ENCODE measurements around the gene NUTM2G. TPM values are rescaled to one million over a fixed set of nuclear protein-coding genes. Genes with fewer than 3 reads are reported as not detected.
"Not testable (repeated sequence)": the region's sequence is repeated elsewhere in the genome, so short reads cannot be mapped to it uniquely, and the experiment has no call there.

The NUTM2G gene
- total and polyA plus RNA-seq, 2 donors (not counting 1 experiment from before 2014, with no cell fraction given): not detected

- H2AFZ ChIP-seq (ENCODE audit: low read length); DNase-seq (ENCODE audit: low read depth in 2 of 2); H3K27ac ChIP-seq (ENCODE audit: insufficient read depth, low read length); H3K9ac ChIP-seq (ENCODE audit: insufficient read depth, low read length); H3K4me3 ChIP-seq (replicated peaks in 1 of 4; ENCODE audit: control extremely low read depth in 1 of 4, insufficient read depth in 1 of 4, low read depth in 3 of 4, low read length in 4 of 4); H3K4me2 ChIP-seq (ENCODE audit: extremely low read depth, insufficient read depth, low read length); H3K27me3 ChIP-seq (ENCODE audit: control insufficient read depth, insufficient read depth, low read length); H3K36me3 ChIP-seq (ENCODE audit: control insufficient read depth, insufficient read depth, low read length); H3K4me1 ChIP-seq (ENCODE audit: control insufficient read depth, extremely low read depth, insufficient read depth, low read length); H3K79me2 ChIP-seq (ENCODE audit: control insufficient read depth, insufficient read depth, low read length); H3K9me3 ChIP-seq (ENCODE audit: control insufficient read depth, insufficient read depth, low read depth, low read length); H4K20me1 ChIP-seq (ENCODE audit: control insufficient read depth, extremely low read depth, insufficient read depth, low read length): not testable (repeated sequence)
Observed at GRCh38 chr9:96941628-96942027, 13.0 kb downstream of the NUTM2G start.

- not testable (repeated sequence) for H3K9me3 ChIP-seq (ENCODE audit: control insufficient read depth, insufficient read depth, low read depth, low read length); H3K4me1 ChIP-seq (ENCODE audit: control insufficient read depth, extremely low read depth, insufficient read depth, low read length)
Observed at GRCh38 chr9:96942181-96942580, 13.5 kb downstream of the NUTM2G start.

DNA sequence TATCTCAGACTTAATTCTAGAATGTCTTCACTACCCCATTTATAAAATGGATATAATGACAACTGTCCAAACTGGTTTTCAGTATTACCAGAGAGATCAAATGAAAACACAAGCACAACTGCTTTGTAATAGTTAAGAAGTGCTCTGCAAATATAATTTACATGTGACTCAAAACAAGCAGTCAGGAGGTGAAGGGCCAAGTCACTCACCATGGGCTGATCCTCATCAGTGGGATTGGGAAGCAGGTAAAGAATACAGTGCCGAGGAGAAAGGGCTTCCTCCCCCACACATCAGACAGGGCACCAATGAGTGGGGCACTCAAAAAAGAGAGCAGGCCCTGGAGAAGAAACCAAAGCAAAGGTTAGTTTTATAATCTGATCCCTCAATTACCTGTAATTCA is 20.7 kb downstream of the NUTM2G start:
- H2AFZ ChIP-seq (ENCODE audit: low read length); H3K4me3 ChIP-seq (replicated peaks in 1 of 4; ENCODE audit: control extremely low read depth in 1 of 4, insufficient read depth in 1 of 4, low read depth in 3 of 4, low read length in 4 of 4); H3K27ac ChIP-seq (ENCODE audit: insufficient read depth, low read length); DNase-seq (ENCODE audit: low read depth in 2 of 2); H3K9me3 ChIP-seq (ENCODE audit: control insufficient read depth, insufficient read depth, low read depth, low read length); H3K4me2 ChIP-seq (ENCODE audit: extremely low read depth, insufficient read depth, low read length); H3K36me3 ChIP-seq (ENCODE audit: control insufficient read depth, insufficient read depth, low read length); H3K79me2 ChIP-seq (ENCODE audit: control insufficient read depth, insufficient read depth, low read length); H3K9ac ChIP-seq (ENCODE audit: insufficient read depth, low read length); H4K20me1 ChIP-seq (ENCODE audit: control insufficient read depth, extremely low read depth, insufficient read depth, low read length); H3K4me1 ChIP-seq (ENCODE audit: control insufficient read depth, extremely low read depth, insufficient read depth, low read length); H3K27me3 ChIP-seq (ENCODE audit: control insufficient read depth, insufficient read depth, low read length): not testable (repeated sequence)

More at GRCh38 chr9:96942181-96942580, 13.5 kb downstream of the NUTM2G start:
- not testable (repeated sequence) for H3K36me3 ChIP-seq (ENCODE audit: control insufficient read depth, insufficient read depth, low read length); H3K79me2 ChIP-seq (ENCODE audit: control insufficient read depth, insufficient read depth, low read length); H3K9ac ChIP-seq (ENCODE audit: insufficient read depth, low read length); H3K4me3 ChIP-seq (replicated peaks in 1 of 4; ENCODE audit: control extremely low read depth in 1 of 4, insufficient read depth in 1 of 4, low read depth in 3 of 4, low read length in 4 of 4); H3K4me2 ChIP-seq (ENCODE audit: extremely low read depth, insufficient read depth, low read length); DNase-seq (ENCODE audit: low read depth in 2 of 2); H2AFZ ChIP-seq (ENCODE audit: low read length); H3K27ac ChIP-seq (ENCODE audit: insufficient read depth, low read length); H3K27me3 ChIP-seq (ENCODE audit: control insufficient read depth, insufficient read depth, low read length); H4K20me1 ChIP-seq (ENCODE audit: control insufficient read depth, extremely low read depth, insufficient read depth, low read length)

DNA sequence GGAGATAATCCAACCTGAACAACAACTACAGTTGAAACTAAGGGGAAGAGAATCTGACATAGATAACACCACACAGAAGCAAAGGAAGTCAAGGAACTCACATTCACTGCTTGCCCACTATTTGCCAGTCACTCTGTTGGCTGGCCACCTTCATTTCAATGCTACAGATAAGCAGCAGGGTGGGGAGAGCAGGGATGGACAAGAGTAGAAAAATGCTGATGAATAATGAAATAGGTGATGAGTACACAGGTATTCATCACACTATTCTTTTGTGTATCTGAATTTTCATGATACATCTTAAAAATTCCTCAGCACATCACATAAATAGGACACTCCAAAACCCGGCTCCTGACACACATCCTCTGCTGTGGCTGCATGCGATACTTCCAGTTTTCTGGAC is 21.9 kb downstream of the NUTM2G start:
- not testable (repeated sequence) for DNase-seq (ENCODE audit: low read depth in 2 of 2); H3K27me3 ChIP-seq (ENCODE audit: control insufficient read depth, insufficient read depth, low read length); H3K4me1 ChIP-seq (ENCODE audit: control insufficient read depth, extremely low read depth, insufficient read depth, low read length); H3K9me3 ChIP-seq (ENCODE audit: control insufficient read depth, insufficient read depth, low read depth, low read length); H2AFZ ChIP-seq (ENCODE audit: low read length); H3K9ac ChIP-seq (ENCODE audit: insufficient read depth, low read length); H3K79me2 ChIP-seq (ENCODE audit: control insufficient read depth, insufficient read depth, low read length); H3K4me3 ChIP-seq (replicated peaks in 1 of 4; ENCODE audit: control extremely low read depth in 1 of 4, insufficient read depth in 1 of 4, low read depth in 3 of 4, low read length in 4 of 4); H3K27ac ChIP-seq (ENCODE audit: insufficient read depth, low read length); H3K4me2 ChIP-seq (ENCODE audit: extremely low read depth, insufficient read depth, low read length); H3K36me3 ChIP-seq (ENCODE audit: control insufficient read depth, insufficient read depth, low read length); H4K20me1 ChIP-seq (ENCODE audit: control insufficient read depth, extremely low read depth, insufficient read depth, low read length)

DNA sequence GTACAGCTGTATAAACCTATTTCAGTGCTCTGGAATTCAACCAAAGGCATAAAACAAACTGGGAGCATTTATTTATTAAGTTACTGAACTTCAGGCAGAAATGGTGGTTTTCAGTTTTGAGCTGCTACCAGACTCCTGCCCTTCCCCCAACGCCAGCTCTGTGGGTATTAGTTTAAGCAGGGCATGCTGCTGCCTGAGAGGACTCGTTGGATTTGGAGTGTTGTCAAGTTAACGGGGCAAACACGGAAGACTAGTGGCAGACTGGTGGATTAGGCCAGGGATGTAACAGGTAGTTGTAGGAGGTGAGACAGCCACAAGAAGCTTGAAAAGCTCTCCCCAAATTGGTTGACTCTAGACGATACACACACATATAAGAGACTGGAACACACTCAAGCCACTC is 38.9 kb downstream of the NUTM2G start:
- H3K79me2 ChIP-seq (ENCODE audit: control insufficient read depth, insufficient read depth, low read length); H3K4me3 ChIP-seq (replicated peaks in 1 of 4; ENCODE audit: control extremely low read depth in 1 of 4, insufficient read depth in 1 of 4, low read depth in 3 of 4, low read length in 4 of 4); H3K9ac ChIP-seq (ENCODE audit: insufficient read depth, low read length); H3K4me1 ChIP-seq (ENCODE audit: control insufficient read depth, extremely low read depth, insufficient read depth, low read length); H2AFZ ChIP-seq (ENCODE audit: low read length); H4K20me1 ChIP-seq (ENCODE audit: control insufficient read depth, extremely low read depth, insufficient read depth, low read length); H3K27ac ChIP-seq (ENCODE audit: insufficient read depth, low read length); H3K9me3 ChIP-seq (ENCODE audit: control insufficient read depth, insufficient read depth, low read depth, low read length); H3K36me3 ChIP-seq (ENCODE audit: control insufficient read depth, insufficient read depth, low read length); H3K27me3 ChIP-seq (ENCODE audit: control insufficient read depth, insufficient read depth, low read length); H3K4me2 ChIP-seq (ENCODE audit: extremely low read depth, insufficient read depth, low read length); DNase-seq (ENCODE audit: low read depth in 2 of 2): not testable (repeated sequence)

- H3K4me2 ChIP-seq (ENCODE audit: extremely low read depth, insufficient read depth, low read length); H2AFZ ChIP-seq (ENCODE audit: low read length); H3K36me3 ChIP-seq (ENCODE audit: control insufficient read depth, insufficient read depth, low read length); H3K9me3 ChIP-seq (ENCODE audit: control insufficient read depth, insufficient read depth, low read depth, low read length); H3K27ac ChIP-seq (ENCODE audit: insufficient read depth, low read length); H3K4me3 ChIP-seq (replicated peaks in 1 of 4; ENCODE audit: control extremely low read depth in 1 of 4, insufficient read depth in 1 of 4, low read depth in 3 of 4, low read length in 4 of 4); H4K20me1 ChIP-seq (ENCODE audit: control insufficient read depth, extremely low read depth, insufficient read depth, low read length); H3K4me1 ChIP-seq (ENCODE audit: control insufficient read depth, extremely low read depth, insufficient read depth, low read length); DNase-seq (ENCODE audit: low read depth in 2 of 2); H3K27me3 ChIP-seq (ENCODE audit: control insufficient read depth, insufficient read depth, low read length); H3K9ac ChIP-seq (ENCODE audit: insufficient read depth, low read length); H3K79me2 ChIP-seq (ENCODE audit: control insufficient read depth, insufficient read depth, low read length): not testable (repeated sequence)
Observed at GRCh38 chr9:96972552-96972951, 43.9 kb downstream of the NUTM2G start.

- H3K9ac ChIP-seq (ENCODE audit: insufficient read depth, low read length): not testable (repeated sequence)
Observed at GRCh38 chr9:96974037-96974436, 45.4 kb downstream of the NUTM2G start.

More at GRCh38 chr9:96974037-96974436, 45.4 kb downstream of the NUTM2G start:
- not testable (repeated sequence) for H3K4me3 ChIP-seq (replicated peaks in 1 of 4; ENCODE audit: control extremely low read depth in 1 of 4, insufficient read depth in 1 of 4, low read depth in 3 of 4, low read length in 4 of 4); DNase-seq (ENCODE audit: low read depth in 2 of 2); H4K20me1 ChIP-seq (ENCODE audit: control insufficient read depth, extremely low read depth, insufficient read depth, low read length); H3K36me3 ChIP-seq (ENCODE audit: control insufficient read depth, insufficient read depth, low read length); H3K4me2 ChIP-seq (ENCODE audit: extremely low read depth, insufficient read depth, low read length); H3K27ac ChIP-seq (ENCODE audit: insufficient read depth, low read length); H3K9me3 ChIP-seq (ENCODE audit: control insufficient read depth, insufficient read depth, low read depth, low read length); H3K27me3 ChIP-seq (ENCODE audit: control insufficient read depth, insufficient read depth, low read length); H2AFZ ChIP-seq (ENCODE audit: low read length); H3K4me1 ChIP-seq (ENCODE audit: control insufficient read depth, extremely low read depth, insufficient read depth, low read length); H3K79me2 ChIP-seq (ENCODE audit: control insufficient read depth, insufficient read depth, low read length)
